H1 (cell line): ENCODE measurements around the gene VWF. TPM values are rescaled to one million over a fixed set of nuclear protein-coding genes. Genes with fewer than 3 reads are reported as not detected.

Experiments used
- CTCF ChIA-PET: fragments of 300-600 bp; sonication (Branson Sonifier 250); formaldehyde crosslinking; loops from one replicate; lab custom pipeline; 2021; ENCODE audit not compliant: partially characterized antibody; lab: Charles Lee
- POLR2A ChIA-PET: fragments of 300-600 bp; sonication (Branson Sonifier 250); formaldehyde crosslinking; loops from one replicate; lab custom pipeline; 2021; ENCODE audit warnings: inconsistent platforms; ENCODE audit not compliant: partially characterized antibody; lab: Charles Lee
- DNase-seq, 2 experiments: peaks; one replicate each; pipeline versions ENCODE4 v3.0.0 to v3.0.0-alpha.2; 2010 to 2022; ENCODE audit warnings: low spot score in 2 of 2, low read depth in 1 of 2, mixed read lengths in 1 of 2
- FAIRE-seq: peaks from 2 replicates; lab custom pipeline; 2011; peaks lifted over from hg19 to GRCh38; lab: Jason Lieb, UNC
- H2AFZ ChIP-seq: 2 replicates; pipeline ENCODE4 v1.8.1; 2012; ENCODE audit warnings: low read length, inconsistent platforms
- H2AK5ac ChIP-seq: 2 replicates; pipeline ENCODE4 v1.6.1; 2013; ENCODE audit warnings: low read depth, low read length
- H2BK120ac ChIP-seq: replicated peaks from 2 replicates; pipeline ENCODE3; 2013; ENCODE audit warnings: low read depth, low read length, inconsistent platforms
- H2BK12ac ChIP-seq: 2 replicates; pipeline ENCODE4 v1.6.1; 2013; ENCODE audit warnings: low read depth, low read length
- H2BK15ac ChIP-seq: 2 replicates; pipeline ENCODE4 v1.6.1; 2013; ENCODE audit warnings: low read length
- H2BK20ac ChIP-seq: 2 replicates; pipeline ENCODE4 v1.6.1; 2013; ENCODE audit warnings: low read length
- H2BK5ac ChIP-seq: 2 replicates; pipeline ENCODE4 v1.6.1; 2013; ENCODE audit warnings: low read depth, low read length
- H3K14ac ChIP-seq: 2 replicates; pipeline ENCODE4 v1.6.1; 2013; ENCODE audit warnings: inconsistent platforms; ENCODE audit not compliant: insufficient read length
- H3K18ac ChIP-seq: 2 replicates; pipeline ENCODE4 v1.6.1; 2013; ENCODE audit warnings: low read length; ENCODE audit errors: extremely low read depth
- H3K23ac ChIP-seq: 2 replicates; pipeline ENCODE4 v1.6.1; 2013; ENCODE audit warnings: inconsistent platforms; ENCODE audit not compliant: insufficient read length
- H3K23me2 ChIP-seq: 2 replicates; pipeline ENCODE4 v1.6.1; 2013; ENCODE audit warnings: low read depth, low read length
- H3K27ac ChIP-seq: 2 replicates; pipeline ENCODE4 v1.6.1; 2011; ENCODE audit warnings: low read depth, low read length, inconsistent platforms
- H3K27me3 ChIP-seq, 4 experiments: replicated peaks in 1 of 4; 1 replicate in 1 of 4; 2 replicates in 3 of 4; pipeline versions ENCODE4 v1.6.1 to v1.8.1; 2011 to 2013; ENCODE audit warnings: low read length in 3 of 4, mild to moderate bottlenecking in 3 of 4, inconsistent platforms in 2 of 4, mixed read lengths in 2 of 4, moderate library complexity in 1 of 4; ENCODE audit not compliant: control insufficient read depth in 3 of 4, insufficient read depth in 3 of 4; ENCODE audit errors: extremely low read depth in 1 of 4
- H3K36me3 ChIP-seq, 4 experiments: 2 replicates each; pipeline versions ENCODE4 v1.6.1 to v1.8.1; 2011 to 2013; ENCODE audit warnings: mild to moderate bottlenecking in 4 of 4, low read length in 3 of 4, moderate library complexity in 2 of 4, control low read depth in 1 of 4, inconsistent platforms in 1 of 4; ENCODE audit not compliant: insufficient read depth in 4 of 4, control insufficient read depth in 2 of 4
- H3K4ac ChIP-seq: replicated peaks from 2 replicates; pipeline ENCODE3; 2013; ENCODE audit warnings: low read length, low read depth, mixed read lengths, inconsistent platforms; ENCODE audit not compliant: insufficient read length
- H3K4me1 ChIP-seq, 4 experiments: replicated peaks in 1 of 4; 1 replicate in 1 of 4; 2 replicates in 3 of 4; pipeline versions ENCODE4 v1.6.1 to v1.8.1; 2011 to 2013; ENCODE audit warnings: low read length in 3 of 4, inconsistent platforms in 2 of 4, mixed read lengths in 1 of 4; ENCODE audit not compliant: insufficient read depth in 4 of 4, control insufficient read depth in 3 of 4
- H3K4me2 ChIP-seq, 2 experiments: 2 replicates each; pipeline versions ENCODE4 v1.6.1 to v1.8.1; 2011 to 2013; ENCODE audit warnings: low read depth in 2 of 2, low read length in 2 of 2, control low read depth in 1 of 2, inconsistent platforms in 1 of 2, mild to moderate bottlenecking in 1 of 2; ENCODE audit not compliant: insufficient read depth in 1 of 2
- H3K4me3 ChIP-seq, 4 experiments: fragments of 200-600, 300-600 bp in 1 of 4; sonication (generic), shearing (Covaris generic), sonication (Bioruptor Twin) in 1 of 4; 2 replicates each; pipeline versions ENCODE4 v1.5.1 to v1.8.1; 2011 to 2016; ENCODE audit warnings: low read length in 4 of 4, low read depth in 3 of 4, control low read depth in 2 of 4, inconsistent platforms in 2 of 4, mild to moderate bottlenecking in 2 of 4, mixed read lengths in 1 of 4, moderate library complexity in 1 of 4; ENCODE audit not compliant: insufficient read depth in 2 of 4; ENCODE audit errors: extremely low read depth in 1 of 4
- H3K56ac ChIP-seq: replicated peaks from 2 replicates; pipeline ENCODE3; 2013; ENCODE audit warnings: low read depth, mild to moderate bottlenecking, mixed read lengths, low read length, inconsistent platforms; ENCODE audit not compliant: insufficient read length
- H3K79me1 ChIP-seq: 2 replicates; pipeline ENCODE4 v1.6.1; 2013; ENCODE audit warnings: low read depth, low read length, control low read depth
- H3K79me2 ChIP-seq, 2 experiments: 2 replicates each; pipeline versions ENCODE4 v1.6.1 to v1.8.1; 2012 to 2013; ENCODE audit warnings: low read length in 2 of 2, mild to moderate bottlenecking in 2 of 2, inconsistent platforms in 1 of 2; ENCODE audit not compliant: insufficient read depth in 2 of 2, control insufficient read depth in 1 of 2
- H3K9ac ChIP-seq, 4 experiments: replicated peaks in 1 of 4; 1 replicate in 1 of 4; 2 replicates in 3 of 4; pipeline versions ENCODE4 v1.6.1 to v1.8.1; 2011 to 2013; ENCODE audit warnings: low read depth in 3 of 4, low read length in 3 of 4, control low read depth in 2 of 4, mild to moderate bottlenecking in 2 of 4, moderate library complexity in 2 of 4, inconsistent platforms in 1 of 4; ENCODE audit errors: extremely low read depth in 1 of 4
- H3K9me3 ChIP-seq, 2 experiments: 2 replicates each; pipeline versions ENCODE4 v1.6.1 to v1.8.1; 2012 to 2013; ENCODE audit warnings: mild to moderate bottlenecking in 2 of 2, moderate library complexity in 2 of 2, control low read depth in 1 of 2, inconsistent platforms in 1 of 2, low read depth in 1 of 2, low read length in 1 of 2, mixed read lengths in 1 of 2; ENCODE audit not compliant: insufficient read depth in 2 of 2
- H4K20me1 ChIP-seq, 2 experiments: replicated peaks in 1 of 2; 2 replicates each; pipeline versions ENCODE3 to v1.8.1; 2011 to 2013; ENCODE audit warnings: inconsistent platforms in 2 of 2, low read length in 2 of 2, mild to moderate bottlenecking in 1 of 2; ENCODE audit not compliant: insufficient read depth in 2 of 2, control insufficient read depth in 1 of 2
- H4K5ac ChIP-seq: 2 replicates; pipeline ENCODE4 v1.6.1; 2013; ENCODE audit warnings: low read length, low read depth, mixed read lengths, inconsistent platforms; ENCODE audit not compliant: insufficient read length
- H4K8ac ChIP-seq: 2 replicates; pipeline ENCODE4 v1.8.0; 2013; ENCODE audit warnings: mild to moderate bottlenecking, moderate library complexity, low read length, inconsistent platforms; ENCODE audit not compliant: insufficient read depth; ENCODE audit errors: extremely low read depth
- H4K91ac ChIP-seq: replicated peaks from 2 replicates; pipeline ENCODE3; 2013; ENCODE audit warnings: low read length, mixed read lengths, inconsistent platforms; ENCODE audit not compliant: insufficient read length
- HDAC6 ChIP-seq: IDR thresholded peaks from one replicate; pipeline ENCODE4 v1.7.1; 2012; ENCODE audit warnings: low read depth, mild to moderate bottlenecking, inconsistent platforms, low read length, moderate library complexity
- SIN3A ChIP-seq, 2 experiments: IDR thresholded peaks in 1 of 2; conservative IDR thresholded peaks in 1 of 2; 2 replicates each; pipeline ENCODE4 v1.6.1; 2011 to 2012; ENCODE audit warnings: low read length in 2 of 2, improper control_type of control experiment in 1 of 2, low read depth in 1 of 2, mild to moderate bottlenecking in 1 of 2
- ZNF274 ChIP-seq: IDR thresholded peaks from 2 replicates; pipeline ENCODE4 v1.7.0; 2012; ENCODE audit warnings: low read length, borderline replicate concordance; ENCODE audit errors: extremely low read depth
- WGBS, 2 experiments: shearing (Covaris generic) in 1 of 2; methylation state at CpG; one replicate each; pipeline versions ENCODE4 v1.1.6 to v1.1.7; 2013 to 2015; ENCODE audit warnings: low lambda C conversion rate in 2 of 2, mixed read lengths in 2 of 2, inconsistent platforms in 1 of 2, low coverage in 1 of 2, missing lambda C conversion rate in 1 of 2; ENCODE audit not compliant: insufficient replicate concordance in 2 of 2, insufficient coverage in 1 of 2, insufficient read length in 1 of 2; ENCODE audit errors: extremely low coverage in 1 of 2, missing lambda C conversion rate in 1 of 2; 5-methylcytosine and 5-hydroxymethylcytosine counted together
- polyA plus RNA-seq, 7 experiments: library from polyadenylated mRNA; depleted of rRNA in 3 of 7; stranded (reverse) in 5 of 7; unstranded in 2 of 7; fragments of >200 nt in 5 of 7; fragments of 200-250 nt in 2 of 7; gene quantifications; 1 replicate in 5 of 7; 2 replicates in 1 of 7; 4 replicates in 1 of 7; pipeline versions ENCODE4 v1.2.1 to v1.2.3, GENCODE V29; 2011 to 2013; ENCODE audit warnings: missing spikeins in 2 of 7, mixed read lengths in 2 of 7
- total RNA-seq: library from RNA; stranded (reverse); fragmentation: NEBNext Ultra II Directional; extraction: Animal tissue kit (Norgen Biotek cat#: 25700); gene quantifications from 2 replicates; pipeline ENCODE4 v1.2.1, GENCODE V29; 2021

The VWF gene
- total and polyA plus RNA-seq, 2 of the 8 experiments (the other 6 are each of a cell fraction or from before 2014, with no cell fraction given) = 0.39 to 0.60 TPM

DNA sequence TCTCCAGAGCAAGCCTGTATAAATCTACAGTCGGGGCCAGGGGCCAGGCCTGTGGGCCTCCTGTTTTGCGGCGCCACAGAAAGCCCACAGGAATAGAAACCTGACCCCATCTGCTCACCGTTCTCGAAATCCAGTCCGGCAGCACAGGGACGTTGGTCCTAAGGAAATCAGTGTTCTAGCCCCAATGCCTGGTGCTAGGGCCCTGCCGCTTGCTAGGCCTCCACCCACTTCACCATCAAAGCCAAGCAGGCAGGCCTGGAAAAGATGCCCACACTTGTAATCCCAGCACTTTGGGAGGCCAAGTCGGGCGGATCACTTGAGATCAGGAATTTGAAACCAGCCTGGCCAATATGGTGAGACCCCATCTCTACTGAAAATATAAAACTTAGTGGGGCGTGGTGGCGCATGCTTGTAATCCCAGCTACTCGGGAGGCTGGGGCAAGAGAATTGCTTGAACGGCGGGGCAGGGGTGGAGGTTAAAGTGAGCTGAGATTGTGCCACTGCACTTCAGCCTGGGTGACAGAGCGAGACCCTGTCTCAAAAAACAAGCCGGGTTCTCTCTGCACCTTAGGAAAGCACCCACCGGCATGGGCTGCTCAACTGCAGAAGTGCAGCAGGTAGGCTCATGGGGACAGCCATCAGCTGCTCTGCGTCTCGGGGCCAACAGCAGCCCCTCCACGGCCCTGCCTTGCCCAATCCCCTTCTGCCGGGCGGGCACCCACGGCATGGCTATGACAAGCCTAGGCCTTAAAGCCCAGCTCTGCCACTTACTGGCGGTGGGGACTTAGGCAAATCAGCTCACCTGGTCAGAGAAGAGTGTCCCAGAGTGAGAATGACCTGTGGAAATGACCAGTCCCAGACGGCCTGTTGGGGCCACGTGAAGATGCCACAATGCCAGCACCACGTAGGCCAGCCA lies 47.4 kb downstream of the VWF start:
- POLR2A ChIA-PET = interaction anchor here (1.4 kb wide), 1 partner anchor 12 kb away, joined by 3 read pairs; no protein-coding TSS in a partner anchor
- TF ChIP-seq ZNF274 = no peak
- no peak for TF ChIP-seq HDAC6
- no peak for TF ChIP-seq SIN3A (conservative IDR thresholded peaks at IDR 0.05 in 1 of 2, IDR thresholded peaks at IDR 0.05 in 1 of 2; ENCODE audit: low read depth in 1 of 2, low read length in 2 of 2)

More for the DNA sequence above, 47.4 kb downstream of the VWF start:
- H2BK12ac ChIP-seq = peak overlapping the region; percentile 50; the same call in 1 of the 2 replicates
- no peak overlapping the region for H3K9ac ChIP-seq
- no peak overlapping the region for H3K18ac ChIP-seq
- H2BK20ac ChIP-seq = no peak overlapping the region
- peaks cover 0 to 7% (median 4%) of the 10 kb centered on the region in 4 experiments; a peak in 1 of 7 replicates for H3K4me1 ChIP-seq
- no peaks in the 10 kb centered on the region for H3K79me1 ChIP-seq
- no peak overlapping the region for H4K91ac ChIP-seq
- H2AK5ac ChIP-seq = 0 out of 2 replicates have a peak overlapping the region, but pooled peaks have one; percentile 24
- no peak overlapping the region for H4K8ac ChIP-seq
- no peak overlapping the region for H3K14ac ChIP-seq
- no peak overlapping the region for H2BK15ac ChIP-seq
- H3K4me3 ChIP-seq = no peak overlapping the region
- FAIRE-seq (no peak), DNase-seq (no peak)
- H3K27me3 ChIP-seq = no peaks in the 10 kb centered on the region
- H3K23me2 ChIP-seq = no peaks in the 10 kb centered on the region
- H2BK120ac ChIP-seq = no peak overlapping the region
- H4K20me1 ChIP-seq = no peaks in the 10 kb centered on the region
- H3K9me3 ChIP-seq = no peaks in the 10 kb centered on the region
- H3K79me2 ChIP-seq = no peaks in the 10 kb centered on the region
- no peaks in the 10 kb centered on the region for H3K36me3 ChIP-seq
- H3K27ac ChIP-seq = no peak overlapping the region
- no peak overlapping the region for H3K4me2 ChIP-seq
- H3K56ac ChIP-seq = no peak overlapping the region
- no peak overlapping the region for H2AFZ ChIP-seq
- no peak overlapping the region for H4K5ac ChIP-seq
- 93% methylated on average over 26 of the region's 28 CpGs; no CpG with 5 or more reads in 1 of the 2 experiments for WGBS, 2 experiments
- CTCF ChIA-PET = interaction anchor here (0.9 to 2.3 kb wide), 5 partner anchors 8 to 125 kb away, joined by 3 to 7 read pairs (median 4); no protein-coding TSS in a partner anchor
- H2BK5ac ChIP-seq = no peak overlapping the region
- no peak overlapping the region for H3K23ac ChIP-seq
- no peak overlapping the region for H3K4ac ChIP-seq
